GM12891 (cell line): ENCODE results near the gene SPDYE1.
"Not testable (repeated sequence)": the region's sequence is repeated elsewhere in the genome, so short reads cannot be mapped to it uniquely, and the experiment has no call there.

Source experiments
- POLR2A ChIP-seq: IDR thresholded peaks from 2 replicates; pipeline ENCODE4 v1.6.1; 2011; ENCODE audit warnings: low read depth, low read length, control low read depth
- POLR2AphosphoS5 ChIP-seq: IDR thresholded peaks from 2 replicates; pipeline ENCODE4 v1.6.1; 2011; ENCODE audit warnings: low read depth, low read length, control low read depth
- SPI1 ChIP-seq: IDR thresholded peaks from 2 replicates; pipeline ENCODE4 v1.6.1; 2011; ENCODE audit warnings: low read depth, low read length, control low read depth
- TAF1 ChIP-seq: IDR thresholded peaks from 2 replicates; pipeline ENCODE4 v1.6.1; 2011; ENCODE audit warnings: low read depth, low read length, control low read depth

DNA sequence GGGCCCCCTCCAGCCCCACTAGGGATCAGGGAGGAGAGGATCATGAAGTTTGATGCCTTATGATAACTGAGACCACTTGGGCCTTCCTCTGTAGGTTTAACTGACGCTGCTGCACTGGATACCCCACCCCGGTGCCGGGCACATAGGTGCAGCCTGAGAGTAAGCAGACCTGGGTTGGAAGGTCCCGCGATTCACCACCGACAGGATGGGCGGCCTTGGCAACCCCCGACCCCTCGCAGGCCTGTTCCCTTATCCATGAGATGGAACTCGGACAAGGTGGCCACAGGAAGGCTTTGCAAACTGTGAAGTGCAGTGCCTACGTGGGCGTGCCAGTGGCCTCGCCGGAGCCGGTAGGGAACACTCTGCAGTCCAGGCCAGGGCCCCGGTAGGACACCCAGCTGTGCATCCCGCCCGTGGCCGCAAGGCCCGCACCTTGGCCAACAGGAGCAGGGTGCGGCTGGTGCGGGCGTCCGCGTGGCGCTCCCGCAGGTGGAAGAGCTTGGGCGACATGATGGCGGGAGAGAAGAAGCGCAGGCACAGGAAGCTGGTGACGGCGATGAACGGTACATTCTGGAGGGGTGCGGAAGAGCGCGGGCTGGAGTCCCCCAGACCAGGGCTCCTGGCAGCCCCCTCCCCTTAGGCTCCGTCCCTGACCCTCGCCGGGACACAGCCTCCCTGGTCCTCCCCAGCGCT lies 42.2 kb downstream of the SPDYE1 start:
- TF ChIP-seq POLR2AphosphoS5, TAF1, SPI1, POLR2A: not testable (repeated sequence)
